ENCODE results near the gene DDX1. TPM values are rescaled to one million over a fixed set of nuclear protein-coding genes. Genes with fewer than 3 reads are reported as not detected.

DDX1 gene
- total RNA-seq, 1 donor from 2014 or later, result 100 TPM

DNA sequence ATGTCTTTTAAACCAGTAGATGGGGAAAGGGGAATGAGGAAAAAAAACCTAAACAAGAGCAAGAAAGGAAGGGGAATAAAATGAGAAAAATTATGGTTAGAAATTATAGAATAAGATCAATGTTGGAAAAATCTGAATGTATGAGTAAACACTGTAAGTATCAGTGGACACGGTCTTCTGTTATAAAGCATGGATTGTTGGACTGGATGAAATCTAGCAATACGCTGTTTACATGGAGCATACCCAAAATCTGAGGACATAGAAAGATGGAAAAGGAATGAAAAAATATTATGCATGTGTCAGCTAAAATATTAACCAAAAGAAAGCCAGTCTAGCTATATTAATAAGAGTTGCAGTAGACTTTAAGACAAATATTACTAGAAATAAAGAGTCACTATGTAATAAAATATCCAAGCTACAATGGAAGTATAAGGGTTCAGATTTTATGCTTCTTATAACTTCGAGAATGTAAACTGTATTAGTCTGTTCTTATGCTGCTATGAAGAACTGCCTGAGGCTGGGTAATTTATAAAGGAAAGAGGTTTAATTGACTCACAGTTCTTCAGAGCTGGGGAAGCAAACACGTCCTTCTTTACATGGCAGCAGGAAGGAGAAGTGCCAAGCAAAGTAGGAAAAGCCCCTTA is 32.4 kb downstream of the DDX1 start:
- Mint-ChIP-seq H3K4me3 (ENCODE audit: unreplicated experiment) (no peak overlapping the region), H3K27me3 (ENCODE audit: unreplicated experiment) (no peaks in the 10 kb centered on the region), H3K4me1 (ENCODE audit: unreplicated experiment) (no peaks in the 10 kb centered on the region), H3K27ac (ENCODE audit: unreplicated experiment) (no peak overlapping the region), H3K36me3 (ENCODE audit: low read depth, unreplicated experiment) (peaks cover 32% of the 10 kb centered on the region), H3K9me3 (ENCODE audit: unreplicated experiment) (no peaks in the 10 kb centered on the region)
- TF ChIP-seq, protein P1, sequence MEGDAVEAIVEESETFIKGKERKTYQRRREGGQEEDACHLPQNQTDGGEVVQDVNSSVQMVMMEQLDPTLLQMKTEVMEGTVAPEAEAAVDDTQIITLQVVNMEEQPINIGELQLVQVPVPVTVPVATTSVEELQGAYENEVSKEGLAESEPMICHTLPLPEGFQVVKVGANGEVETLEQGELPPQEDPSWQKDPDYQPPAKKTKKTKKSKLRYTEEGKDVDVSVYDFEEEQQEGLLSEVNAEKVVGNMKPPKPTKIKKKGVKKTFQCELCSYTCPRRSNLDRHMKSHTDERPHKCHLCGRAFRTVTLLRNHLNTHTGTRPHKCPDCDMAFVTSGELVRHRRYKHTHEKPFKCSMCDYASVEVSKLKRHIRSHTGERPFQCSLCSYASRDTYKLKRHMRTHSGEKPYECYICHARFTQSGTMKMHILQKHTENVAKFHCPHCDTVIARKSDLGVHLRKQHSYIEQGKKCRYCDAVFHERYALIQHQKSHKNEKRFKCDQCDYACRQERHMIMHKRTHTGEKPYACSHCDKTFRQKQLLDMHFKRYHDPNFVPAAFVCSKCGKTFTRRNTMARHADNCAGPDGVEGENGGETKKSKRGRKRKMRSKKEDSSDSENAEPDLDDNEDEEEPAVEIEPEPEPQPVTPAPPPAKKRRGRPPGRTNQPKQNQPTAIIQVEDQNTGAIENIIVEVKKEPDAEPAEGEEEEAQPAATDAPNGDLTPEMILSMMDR (IDR thresholded peaks at IDR 0.05; ENCODE audit: unreplicated experiment), result no peak
- DNase-seq (ENCODE audit: low spot score), result no peak

DNA sequence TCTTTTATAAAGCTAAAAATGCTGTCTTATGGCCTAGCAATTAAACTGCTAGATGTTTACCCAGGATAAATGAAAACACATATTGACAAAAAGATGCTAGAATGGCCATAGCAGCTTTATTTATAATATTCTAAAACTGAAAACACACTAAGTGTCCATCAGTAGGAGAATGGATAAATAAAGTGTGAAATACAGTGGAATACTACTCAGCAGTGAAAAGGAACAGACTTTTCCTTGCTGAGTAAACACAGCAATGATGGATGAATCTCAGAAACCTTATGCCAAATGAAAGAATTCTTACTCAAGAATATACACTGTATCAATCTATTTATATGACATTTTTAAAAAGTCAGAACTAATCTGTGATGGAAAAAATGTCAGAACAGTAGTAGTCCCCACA is 33.2 kb downstream of the DDX1 start:
- H3K4me1 Mint-ChIP-seq (ENCODE audit: unreplicated experiment), result no peaks in the 10 kb centered on the region
- H3K9me3 Mint-ChIP-seq (ENCODE audit: unreplicated experiment), result no peaks in the 10 kb centered on the region
- TF ChIP-seq, protein P1 (IDR thresholded peaks at IDR 0.05; ENCODE audit: unreplicated experiment), result no peak
- no peak overlapping the region for H3K27ac Mint-ChIP-seq (ENCODE audit: unreplicated experiment)
- no peaks in the 10 kb centered on the region for H3K27me3 Mint-ChIP-seq (ENCODE audit: unreplicated experiment)
- H3K4me3 Mint-ChIP-seq (ENCODE audit: unreplicated experiment), result no peak overlapping the region
- DNase-seq (ENCODE audit: low spot score), result no peak
- H3K36me3 Mint-ChIP-seq (ENCODE audit: low read depth, unreplicated experiment), result peaks cover 27% of the 10 kb centered on the region

DNA sequence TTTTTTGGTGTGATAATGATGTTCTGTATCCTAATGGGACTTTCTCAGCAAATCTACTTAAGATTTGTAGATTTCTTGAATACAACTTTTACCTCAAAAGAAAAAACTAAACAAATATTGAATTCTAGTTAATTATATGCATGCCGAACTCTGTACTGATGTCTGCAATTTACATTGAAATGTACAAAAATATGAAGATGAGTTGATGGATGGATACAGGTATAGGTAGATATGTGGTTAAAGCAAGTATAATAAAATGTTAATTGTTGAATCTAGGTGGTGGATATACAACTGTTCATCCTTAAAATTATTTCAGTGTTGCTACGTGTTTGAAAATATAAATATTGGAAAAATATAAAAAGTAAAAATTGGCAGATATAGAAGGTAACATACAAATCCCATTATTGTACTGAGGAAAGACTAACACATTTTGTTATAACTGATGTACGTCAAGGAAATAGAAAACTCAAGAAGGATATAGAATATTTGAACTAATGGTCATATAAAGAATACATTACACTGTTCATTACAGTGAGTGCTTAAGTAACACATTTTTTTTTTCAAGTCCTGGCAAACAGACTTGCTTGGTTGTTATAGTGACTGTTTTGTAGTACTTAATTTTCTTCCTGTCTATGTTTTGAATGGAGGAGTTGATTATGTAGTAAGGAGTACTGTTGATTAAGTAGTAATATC is 33.8 kb downstream of the DDX1 start:
- H3K27me3 Mint-ChIP-seq (ENCODE audit: unreplicated experiment), result no peaks in the 10 kb centered on the region
- DNase-seq (ENCODE audit: low spot score), result no peak
- no peak overlapping the region for H3K27ac Mint-ChIP-seq (ENCODE audit: unreplicated experiment)
- H3K36me3 Mint-ChIP-seq (ENCODE audit: low read depth, unreplicated experiment), result peaks cover 31% of the 10 kb centered on the region
- H3K4me1 Mint-ChIP-seq (ENCODE audit: unreplicated experiment), result no peaks in the 10 kb centered on the region
- H3K9me3 Mint-ChIP-seq (ENCODE audit: unreplicated experiment), result no peaks in the 10 kb centered on the region
- TF ChIP-seq, protein P1 (IDR thresholded peaks at IDR 0.05; ENCODE audit: unreplicated experiment), result no peak
- H3K4me3 Mint-ChIP-seq (ENCODE audit: unreplicated experiment), result no peak overlapping the region

- Mint-ChIP-seq H3K27me3 (ENCODE audit: unreplicated experiment) (no peaks in the 10 kb centered on the region), H3K36me3 (ENCODE audit: low read depth, unreplicated experiment) (peaks cover 31% of the 10 kb centered on the region), H3K4me3 (ENCODE audit: unreplicated experiment) (no peak overlapping the region)
Observed at GRCh38 chr2:15626126-15626525, 34.5 kb downstream of the DDX1 start.

More at GRCh38 chr2:15626126-15626525, 34.5 kb downstream of the DDX1 start:
- Mint-ChIP-seq H3K9me3 (ENCODE audit: unreplicated experiment) (no peaks in the 10 kb centered on the region), H3K4me1 (ENCODE audit: unreplicated experiment) (no peaks in the 10 kb centered on the region), H3K27ac (ENCODE audit: unreplicated experiment) (no peak overlapping the region)
- TF ChIP-seq, protein P1 (IDR thresholded peaks at IDR 0.05; ENCODE audit: unreplicated experiment), result no peak
- no peak for DNase-seq (ENCODE audit: low spot score)
